ENCODE data around the gene INS. TPM values are rescaled to one million over a fixed set of nuclear protein-coding genes. Genes with fewer than 3 reads are reported as not detected.
A peak's percentile ranks its signal among the peaks of the same experiment; 100 is the strongest.

The INS gene
- total and polyA plus RNA-seq, 2 of the 13 experiments (the other 11 are each of a cell fraction or from before 2014, with no cell fraction given): not detected

GRCh38 chr11:2178906-2179494 lies 18.0 kb upstream of the INS start:
- TF ChIP-seq, protein P1, sequence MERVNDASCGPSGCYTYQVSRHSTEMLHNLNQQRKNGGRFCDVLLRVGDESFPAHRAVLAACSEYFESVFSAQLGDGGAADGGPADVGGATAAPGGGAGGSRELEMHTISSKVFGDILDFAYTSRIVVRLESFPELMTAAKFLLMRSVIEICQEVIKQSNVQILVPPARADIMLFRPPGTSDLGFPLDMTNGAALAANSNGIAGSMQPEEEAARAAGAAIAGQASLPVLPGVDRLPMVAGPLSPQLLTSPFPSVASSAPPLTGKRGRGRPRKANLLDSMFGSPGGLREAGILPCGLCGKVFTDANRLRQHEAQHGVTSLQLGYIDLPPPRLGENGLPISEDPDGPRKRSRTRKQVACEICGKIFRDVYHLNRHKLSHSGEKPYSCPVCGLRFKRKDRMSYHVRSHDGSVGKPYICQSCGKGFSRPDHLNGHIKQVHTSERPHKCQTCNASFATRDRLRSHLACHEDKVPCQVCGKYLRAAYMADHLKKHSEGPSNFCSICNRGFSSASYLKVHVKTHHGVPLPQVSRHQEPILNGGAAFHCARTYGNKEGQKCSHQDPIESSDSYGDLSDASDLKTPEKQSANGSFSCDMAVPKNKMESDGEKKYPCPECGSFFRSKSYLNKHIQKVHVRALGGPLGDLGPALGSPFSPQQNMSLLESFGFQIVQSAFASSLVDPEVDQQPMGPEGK (CRISPR knock-in tag; IDR thresholded peaks at IDR 0.05): peak; percentile 15; the same call in 1 of the 2 replicates
- TF ChIP-seq ZNF607 (CRISPR knock-in tag; IDR thresholded peaks at IDR 0.05; ENCODE audit: borderline replicate concordance): no peak
- TF ChIP-seq ZNF513 (CRISPR knock-in tag; conservative IDR thresholded peaks at IDR 0.05): no peak
- no peak for TF ChIP-seq ARNTL (CRISPR knock-in tag; IDR thresholded peaks at IDR 0.05)
- TF ChIP-seq FOSL2 (CRISPR knock-in tag; IDR thresholded peaks at IDR 0.05): 0 out of 2 replicates have a peak, but pooled peaks have one; percentile 20
- TF ChIP-seq ZNF687 (CRISPR knock-in tag; IDR thresholded peaks at IDR 0.05): 0 out of 2 replicates have a peak, but pooled peaks have one; percentile 14
- TF ChIP-seq ZFP62 (CRISPR knock-in tag; IDR thresholded peaks at IDR 0.05): no peak
- no peak for TF ChIP-seq ZC3H4 (CRISPR knock-in tag; IDR thresholded peaks at IDR 0.05; ENCODE audit: borderline replicate concordance)
- Histone ChIP-seq H3K27ac (ENCODE audit: extremely low read length, insufficient read depth, low read length) (no peak overlapping the region), H3K36me3 (replicated peaks in 1 of 2; ENCODE audit: control insufficient read depth in 1 of 2, insufficient read depth in 2 of 2, low read length in 2 of 2) (no peaks in the 10 kb centered on the region), H2AFZ (ENCODE audit: low read length) (no peak overlapping the region), H3K4me2 (ENCODE audit: low read depth, low read length) (no peak overlapping the region), H3K9me3 (ENCODE audit: low read length) (no peaks in the 10 kb centered on the region), H3K27me3 (ENCODE audit: control insufficient read depth in 1 of 2, insufficient read depth in 2 of 2, low read length in 2 of 2) (peaks cover 19 to 67% of the 10 kb centered on the region in 2 experiments), H3K4me1 (ENCODE audit: insufficient read depth, low read length) (peaks cover 17% of the 10 kb centered on the region), H3K9ac (ENCODE audit: insufficient read depth, low read depth, low read length) (no peak overlapping the region), H3K79me2 (ENCODE audit: insufficient read depth, low read length) (no peaks in the 10 kb centered on the region), H4K20me1 (ENCODE audit: insufficient read depth, low read length) (no peaks in the 10 kb centered on the region), H3K4me3 (replicated peaks in 1 of 3; ENCODE audit: insufficient read depth in 1 of 3, low read depth in 2 of 3, low read length in 3 of 3) (no peak overlapping the region)
- no peak; the same call in 2 of the 3 replicates for ATAC-seq
- WGBS (ENCODE audit: low lambda C conversion rate): 4% methylated on average over 3 of the region's 16 CpGs
- ChIA-PET CTCF (ENCODE audit: low intra/inter-chr PET ratio, low total read pairs) (no interaction called here), POLR2A (no interaction called here)
- in situ Hi-C loops (cut with HindIII; ENCODE audit: extremely low pct_ligation_motif_present, low pct_unique_long_range_greater_than_20kb) (no loop called here), intact Hi-C loops (cut with micrococcal nuclease; ENCODE audit: unreplicated experiment) (no loop called here)
- FAIRE-seq: no peak
- DNase-seq (ENCODE audit: low spot score): peak; percentile 32
- BruUV-seq (replicated peaks): no TSS peak

Data from HepG2 (cell line).